CD4-positive, alpha-beta T cell (primary cell): Measurements from ENCODE around the gene USP47. TPM values are rescaled to one million over a fixed set of nuclear protein-coding genes. Genes with fewer than 3 reads are reported as not detected.

Source experiments
- ATAC-seq: fragments of 200-7000 bp; cut with Tn5 transposase; one replicate; pipeline ENCODE4 v1.10.0; 2022; ENCODE audit warnings: mild to moderate bottlenecking; ENCODE audit not compliant: poor library complexity
- CTCF ChIA-PET: fragments of 350-600 bp; sonication (Branson Sonifier 250); formaldehyde crosslinking; loops from one replicate; lab custom pipeline; 2021; ENCODE audit warnings: antibody characterized with exemption, inconsistent platforms; lab: Charles Lee
- POLR2A ChIA-PET: fragments of 350-600 bp; sonication (Branson Sonifier 250); formaldehyde crosslinking; loops from one replicate; lab custom pipeline; 2021; ENCODE audit warnings: antibody characterized with exemption, inconsistent platforms; lab: Charles Lee
- DNase-seq, 14 experiments: peaks; one replicate each; pipeline ENCODE4 v3.0.0-alpha.2; 2013 to 2020; ENCODE audit warnings: mixed read lengths in 2 of 14
- H3K27ac ChIP-seq, 2 donors: one replicate each; pipeline versions ENCODE4 v1.5.1 to v1.7.0; 2013; ENCODE audit warnings: low read length in 2 of 2, low read depth in 1 of 2, mild to moderate bottlenecking in 1 of 2
- H3K27me3 ChIP-seq, 2 experiments: 1 replicate in 1 of 2; 2 replicates in 1 of 2; pipeline versions ENCODE4 v1.6.1 to v1.7.0; 2013; ENCODE audit warnings: low read length in 2 of 2, control low read depth in 1 of 2, mild to moderate bottlenecking in 1 of 2, moderate library complexity in 1 of 2; ENCODE audit not compliant: insufficient read depth in 2 of 2, control insufficient read depth in 1 of 2
- H3K36me3 ChIP-seq: one replicate; pipeline ENCODE4 v1.6.1; 2013; ENCODE audit warnings: low read length, control low read depth; ENCODE audit not compliant: insufficient read depth
- H3K4me1 ChIP-seq: one replicate; pipeline ENCODE4 v1.6.1; 2013; ENCODE audit warnings: low read length, control low read depth; ENCODE audit not compliant: insufficient read depth
- H3K4me3 ChIP-seq: one replicate; pipeline ENCODE4 v1.5.1; 2013; ENCODE audit warnings: mild to moderate bottlenecking, low read length, moderate library complexity
- H3K9me3 ChIP-seq, 2 experiments: 1 replicate in 1 of 2; 2 replicates in 1 of 2; pipeline versions ENCODE4 v1.6.1 to v1.7.0; 2013; ENCODE audit warnings: low read length in 2 of 2, mild to moderate bottlenecking in 2 of 2, control low read depth in 1 of 2, moderate library complexity in 1 of 2; ENCODE audit not compliant: control insufficient read depth in 1 of 2, insufficient read depth in 1 of 2
- H3K27ac Mint-ChIP-seq: one replicate; pipeline ENCODE4 v1.8.0; 2020; ENCODE audit warnings: mixed read lengths
- H3K27me3 Mint-ChIP-seq: one replicate; pipeline ENCODE4 v1.8.0; 2021; ENCODE audit warnings: mixed read lengths
- H3K36me3 Mint-ChIP-seq: one replicate; pipeline ENCODE4 v1.8.0; 2021; ENCODE audit warnings: low read depth, mixed read lengths
- H3K4me1 Mint-ChIP-seq: one replicate; pipeline ENCODE4 v1.8.0; 2021; ENCODE audit warnings: low read depth, mixed read lengths
- H3K4me3 Mint-ChIP-seq: one replicate; pipeline ENCODE4 v1.8.0; 2020; ENCODE audit warnings: mild to moderate bottlenecking, mixed read lengths
- H3K9me3 Mint-ChIP-seq: one replicate; pipeline ENCODE4 v1.8.0; 2020; ENCODE audit warnings: mixed read lengths
- CTCF ChIP-seq: fragments of 200-600 bp; IDR thresholded peaks from one replicate; pipeline ENCODE4 v1.8.0; 2022; ENCODE audit warnings: antibody characterized with exemption, mild to moderate bottlenecking
- intact Hi-C, 2 experiments: fragments of 100-400 bp; cut with DNase I in 1 of 2; cut with micrococcal nuclease in 1 of 2; formaldehyde crosslinking; loops; one replicate each; pipeline versions ENCODE4 v1.15.1 to v1.9.0; 2023 to 2025; cut with DNase I, micrococcal nuclease
- total RNA-seq, 174 experiments: library from RNA in 2 of 174; stranded (reverse) in 2 of 174; gene quantifications; one replicate each; pipeline ENCODE4 v1.2.3 and lab custom pipeline; 2021 to 2026

Gene USP47
- total RNA-seq, 2 experiments from 2014 or later: 97.0 to 100 TPM

GRCh38 chr11:11956006-11956405 lies 114.2 kb downstream of the USP47 start:
- H3K27ac Mint-ChIP-seq: no peak overlapping the region
- Histone ChIP-seq H3K4me1 (peaks cover 16% of the 10 kb centered on the region), H3K9me3 (no peaks in the 10 kb centered on the region), H3K27me3 (no peaks in the 10 kb centered on the region), H3K4me3 (no peak overlapping the region), H3K27ac (no peak overlapping the region), H3K36me3 (peaks cover 49% of the 10 kb centered on the region)
- CTCF ChIA-PET: interaction anchor here (1.7 kb wide), 1 partner anchor 31 kb away, joined by 3 read pairs; no protein-coding TSS in a partner anchor
- ATAC-seq (no peak), DNase-seq (no peak)
- no peak overlapping the region for H3K4me3 Mint-ChIP-seq
- no peak for TF ChIP-seq CTCF
- POLR2A ChIA-PET: interaction anchor here (0.9 kb wide), 1 partner anchor 113 kb away, joined by 4 read pairs; no protein-coding TSS in a partner anchor
- H3K4me1 Mint-ChIP-seq: peaks cover 28% of the 10 kb centered on the region
- peaks cover 72% of the 10 kb centered on the region for H3K36me3 Mint-ChIP-seq
- no peaks in the 10 kb centered on the region for H3K9me3 Mint-ChIP-seq
- intact Hi-C loops: no loop called here
- H3K27me3 Mint-ChIP-seq: no peaks in the 10 kb centered on the region

- Histone ChIP-seq H3K36me3 (peaks cover 32% of the 10 kb centered on the region), H3K4me1 (peaks cover 29% of the 10 kb centered on the region), H3K9me3 (no peaks in the 10 kb centered on the region), H3K4me3 (no peak overlapping the region), H3K27ac (no peak overlapping the region), H3K27me3 (no peaks in the 10 kb centered on the region)
- H3K27ac Mint-ChIP-seq: peak overlapping the region; percentile 28
- no peaks in the 10 kb centered on the region for H3K9me3 Mint-ChIP-seq
- no peak overlapping the region for H3K4me3 Mint-ChIP-seq
- DNase-seq (no peak), ATAC-seq (no peak)
- H3K36me3 Mint-ChIP-seq: peaks cover 46% of the 10 kb centered on the region
- POLR2A ChIA-PET: no interaction called here
- intact Hi-C loops: no loop called here
- H3K27me3 Mint-ChIP-seq: no peaks in the 10 kb centered on the region
- H3K4me1 Mint-ChIP-seq: peaks cover 46% of the 10 kb centered on the region
- no peak for TF ChIP-seq CTCF
- CTCF ChIA-PET: interaction anchor here (1.5 kb wide), 1 partner anchor 109 kb away, joined by 3 read pairs; no protein-coding TSS in a partner anchor
Observed at GRCh38 chr11:11958403-11959231, 116.8 kb downstream of the USP47 start.

GRCh38 chr11:11959601-11960000 lies 117.8 kb downstream of the USP47 start:
- Histone ChIP-seq H3K27ac (peak overlapping the region in 1 of 2 donors; percentile 10), H3K4me1 (peaks cover 29% of the 10 kb centered on the region), H3K9me3 (no peaks in the 10 kb centered on the region), H3K36me3 (peaks cover 27% of the 10 kb centered on the region), H3K27me3 (no peaks in the 10 kb centered on the region), H3K4me3 (no peak overlapping the region)
- ATAC-seq (no peak), DNase-seq (no peak)
- Mint-ChIP-seq H3K4me1 (peaks cover 46% of the 10 kb centered on the region), H3K4me3 (no peak overlapping the region), H3K9me3 (no peaks in the 10 kb centered on the region), H3K27ac (peak overlapping the region; percentile 28), H3K27me3 (no peaks in the 10 kb centered on the region), H3K36me3 (peaks cover 38% of the 10 kb centered on the region)
- TF ChIP-seq CTCF: no peak
- POLR2A ChIA-PET: no interaction called here
- CTCF ChIA-PET: interaction anchor here (1.5 kb wide), 1 partner anchor 110 kb away, joined by 3 read pairs; no protein-coding TSS in a partner anchor
- intact Hi-C loops: no loop called here
